Loucy (cell line): ENCODE results near the gene FSIP1.

Source experiments
- H2AFZ ChIP-seq: fragments of 200-600 bp; sonication (generic); 2 replicates; pipeline ENCODE4 v1.6.0; 2016; ENCODE audit warnings: antibody characterized with exemption, mild to moderate bottlenecking, low read length, moderate library complexity
- H3F3A ChIP-seq: fragments of 200-600 bp; 2 replicates; pipeline ENCODE4 v1.6.0; 2016; ENCODE audit warnings: antibody characterized with exemption, low read depth, mild to moderate bottlenecking
- H3K27me3 ChIP-seq: fragments of 200-600 bp; sonication (generic); 2 replicates; pipeline ENCODE4 v1.6.1; 2014; ENCODE audit warnings: low read length, mild to moderate bottlenecking; ENCODE audit not compliant: insufficient read depth, poor library complexity, severe bottlenecking
- H3K36me3 ChIP-seq: fragments of 200-600 bp; sonication (generic); 2 replicates; pipeline ENCODE4 v1.6.1; 2016; ENCODE audit warnings: low read length; ENCODE audit not compliant: insufficient read depth
- H3K4me1 ChIP-seq: fragments of 200-600 bp; sonication (generic); 2 replicates; pipeline ENCODE4 v1.5.1; 2014; ENCODE audit warnings: low read length, mild to moderate bottlenecking; ENCODE audit not compliant: insufficient read depth, poor library complexity, severe bottlenecking
- H3K4me2 ChIP-seq: fragments of 200-600 bp; sonication (generic); 2 replicates; pipeline ENCODE4 v1.6.0; 2014; ENCODE audit warnings: antibody characterized with exemption, low read length, low read depth, mild to moderate bottlenecking; ENCODE audit not compliant: poor library complexity, severe bottlenecking
- H3K4me3 ChIP-seq: fragments of 200-600 bp; sonication (generic); 2 replicates; pipeline ENCODE4 v1.5.1; 2014; ENCODE audit warnings: low read length, mild to moderate bottlenecking, mixed read lengths; ENCODE audit not compliant: poor library complexity, severe bottlenecking
- H3K79me2 ChIP-seq: fragments of 200-600 bp; sonication (generic); 2 replicates; pipeline ENCODE4 v1.6.1; 2014; ENCODE audit warnings: low read length; ENCODE audit not compliant: insufficient read depth
- H3K9ac ChIP-seq: fragments of 200-600 bp; sonication (generic); 2 replicates; pipeline ENCODE4 v1.6.0; 2014; ENCODE audit warnings: mild to moderate bottlenecking, low read depth, low read length, moderate library complexity; ENCODE audit not compliant: poor library complexity, severe bottlenecking
- H3K9me2 ChIP-seq: fragments of 200-600 bp; sonication (generic); replicated peaks from 2 replicates; pipeline ENCODE4 v1.6.1; 2016; ENCODE audit warnings: low read depth, low read length, mixed read lengths
- H3K9me3 ChIP-seq: fragments of 200-600 bp; sonication (generic); 2 replicates; pipeline ENCODE4 v1.6.1; 2014; ENCODE audit warnings: mild to moderate bottlenecking, antibody characterized with exemption, low read length, low read depth; ENCODE audit not compliant: insufficient read depth
- H4K20me1 ChIP-seq: fragments of 200-600 bp; sonication (generic); 2 replicates; pipeline ENCODE4 v1.6.0; 2014; ENCODE audit warnings: antibody characterized with exemption, low read length, mild to moderate bottlenecking; ENCODE audit not compliant: insufficient read depth, poor library complexity, severe bottlenecking
- EZH2phosphoT487 ChIP-seq: fragments of 200-600 bp; IDR thresholded peaks from 2 replicates; pipeline ENCODE4 v1.6.1; 2018; ENCODE audit warnings: antibody characterized with exemption, mild to moderate bottlenecking, moderate library complexity, borderline replicate concordance
- TF ChIP-seq, protein P1 (sequence below): fragments of 200-600 bp; sonication (generic); conservative IDR thresholded peaks from 2 replicates; pipeline ENCODE4 v1.5.1; 2014; ENCODE audit warnings: mild to moderate bottlenecking, antibody characterized with exemption, low read length

FSIP1 gene

DNA sequence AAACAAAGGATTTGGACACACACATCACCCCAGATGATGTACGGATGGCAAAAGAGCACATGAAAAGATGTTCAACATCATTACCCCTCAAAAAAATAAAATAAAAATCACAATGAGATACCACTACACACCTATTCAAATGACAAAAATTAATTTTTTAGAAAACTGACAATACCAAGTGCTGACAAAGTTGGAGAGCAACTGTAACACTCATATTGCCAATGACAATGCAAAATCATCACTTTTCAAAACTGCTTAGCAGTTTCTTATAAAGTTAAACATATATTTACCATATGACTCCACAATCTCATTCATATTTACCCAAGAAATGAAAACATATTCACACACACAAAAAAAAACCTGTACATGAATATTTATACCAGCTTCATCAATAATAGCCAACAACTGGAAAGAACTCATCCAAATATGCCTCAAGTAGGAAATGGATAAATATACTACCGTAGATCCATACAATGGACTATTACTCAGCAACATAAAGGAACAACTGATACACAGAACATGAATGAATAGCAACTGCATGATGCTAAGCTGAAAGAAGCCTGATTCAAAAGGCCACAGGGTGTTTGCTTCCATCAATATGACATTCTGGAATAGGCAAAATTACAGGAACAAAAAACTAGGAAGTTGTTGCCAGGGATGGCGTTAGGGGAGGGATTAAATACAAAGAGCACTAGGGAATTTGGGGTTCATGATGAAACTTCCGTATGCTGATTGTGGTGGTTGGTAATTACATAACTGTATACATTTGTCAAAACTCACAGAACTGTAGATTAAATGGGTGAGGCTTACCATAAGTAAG is 1.3 kb downstream of the FSIP1 start:
- no peaks in the 10 kb centered on the region for H3K27me3 ChIP-seq
- H3K9me3 ChIP-seq: no peaks in the 10 kb centered on the region
- H4K20me1 ChIP-seq: no peaks in the 10 kb centered on the region
- H3K4me3 ChIP-seq: peak overlapping the region; percentile 81
- H3K4me2 ChIP-seq: peak overlapping the region; percentile 88
- H3K9ac ChIP-seq: peak overlapping the region; percentile 80
- peaks cover 65% of the 10 kb centered on the region for H3K4me1 ChIP-seq
- H3F3A ChIP-seq: no peaks in the 10 kb centered on the region
- peaks cover 27% of the 10 kb centered on the region for H3K79me2 ChIP-seq
- TF ChIP-seq EZH2phosphoT487: no peak
- TF ChIP-seq, protein P1, sequence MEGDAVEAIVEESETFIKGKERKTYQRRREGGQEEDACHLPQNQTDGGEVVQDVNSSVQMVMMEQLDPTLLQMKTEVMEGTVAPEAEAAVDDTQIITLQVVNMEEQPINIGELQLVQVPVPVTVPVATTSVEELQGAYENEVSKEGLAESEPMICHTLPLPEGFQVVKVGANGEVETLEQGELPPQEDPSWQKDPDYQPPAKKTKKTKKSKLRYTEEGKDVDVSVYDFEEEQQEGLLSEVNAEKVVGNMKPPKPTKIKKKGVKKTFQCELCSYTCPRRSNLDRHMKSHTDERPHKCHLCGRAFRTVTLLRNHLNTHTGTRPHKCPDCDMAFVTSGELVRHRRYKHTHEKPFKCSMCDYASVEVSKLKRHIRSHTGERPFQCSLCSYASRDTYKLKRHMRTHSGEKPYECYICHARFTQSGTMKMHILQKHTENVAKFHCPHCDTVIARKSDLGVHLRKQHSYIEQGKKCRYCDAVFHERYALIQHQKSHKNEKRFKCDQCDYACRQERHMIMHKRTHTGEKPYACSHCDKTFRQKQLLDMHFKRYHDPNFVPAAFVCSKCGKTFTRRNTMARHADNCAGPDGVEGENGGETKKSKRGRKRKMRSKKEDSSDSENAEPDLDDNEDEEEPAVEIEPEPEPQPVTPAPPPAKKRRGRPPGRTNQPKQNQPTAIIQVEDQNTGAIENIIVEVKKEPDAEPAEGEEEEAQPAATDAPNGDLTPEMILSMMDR: no peak
- no peaks in the 10 kb centered on the region for H3K36me3 ChIP-seq
- no peaks in the 10 kb centered on the region for H3K9me2 ChIP-seq
- H2AFZ ChIP-seq: peak overlapping the region; percentile 69; the same call in 1 of the 2 replicates

DNA sequence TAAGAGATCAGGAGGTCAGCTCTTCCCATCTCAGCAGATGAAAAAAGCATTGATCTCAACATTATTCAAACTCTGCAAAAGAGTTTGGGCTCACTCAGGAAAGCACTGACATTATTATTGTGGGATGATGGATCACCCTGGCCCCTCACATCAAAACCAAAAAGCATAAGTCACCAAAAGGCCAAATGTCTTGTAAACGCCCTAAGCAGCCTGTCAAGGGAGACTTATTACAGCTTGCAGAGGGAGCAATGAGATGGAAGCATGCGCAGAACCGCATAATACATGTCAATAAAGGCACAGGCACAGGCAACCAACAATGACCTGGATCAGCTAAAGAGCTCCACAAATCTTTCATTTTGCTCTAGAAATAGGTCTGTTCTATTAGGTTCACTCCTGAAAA is 4.6 kb downstream of the FSIP1 start:
- no peak for TF ChIP-seq EZH2phosphoT487
- TF ChIP-seq, protein P1: no peak
- Histone ChIP-seq H4K20me1 (no peaks in the 10 kb centered on the region), H3K9ac (peak overlapping the region; percentile 29), H3K9me3 (no peaks in the 10 kb centered on the region), H2AFZ (peak overlapping the region; percentile 40), H3F3A (no peaks in the 10 kb centered on the region), H3K36me3 (no peaks in the 10 kb centered on the region), H3K4me3 (peak overlapping the region; percentile 24), H3K79me2 (peaks cover 3% of the 10 kb centered on the region), H3K27me3 (no peaks in the 10 kb centered on the region), H3K4me1 (peaks cover 54% of the 10 kb centered on the region), H3K9me2 (no peaks in the 10 kb centered on the region), H3K4me2 (peak overlapping the region; percentile 55)

DNA sequence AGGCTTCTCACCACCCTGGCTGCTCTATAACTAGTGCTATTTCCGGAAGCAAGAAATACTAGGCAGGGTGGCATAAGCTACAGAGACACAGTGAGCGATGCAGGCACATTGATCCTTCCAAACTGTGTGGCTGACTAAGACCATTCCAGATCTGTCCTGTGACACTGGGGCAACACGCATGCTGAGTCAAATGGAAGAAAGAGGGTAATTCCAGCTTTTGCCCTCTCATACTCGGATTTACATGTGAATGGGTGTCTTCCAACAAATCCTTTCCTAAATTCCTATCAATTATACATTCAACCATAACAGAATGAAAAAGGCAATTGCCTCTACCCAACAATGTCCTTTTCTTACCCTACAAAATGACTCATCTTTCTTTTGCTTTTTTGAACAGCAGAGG is 5.1 kb downstream of the FSIP1 start:
- no peaks in the 10 kb centered on the region for H3K9me2 ChIP-seq
- H3K27me3 ChIP-seq: no peaks in the 10 kb centered on the region
- peaks cover 54% of the 10 kb centered on the region for H3K4me1 ChIP-seq
- peak overlapping the region; percentile 55 for H3K4me2 ChIP-seq
- no peaks in the 10 kb centered on the region for H3F3A ChIP-seq
- TF ChIP-seq, protein P1: no peak
- TF ChIP-seq EZH2phosphoT487: no peak
- no peaks in the 10 kb centered on the region for H3K36me3 ChIP-seq
- H3K79me2 ChIP-seq: no peaks in the 10 kb centered on the region
- peak overlapping the region; percentile 40; the same call in 1 of the 2 replicates for H2AFZ ChIP-seq
- peak overlapping the region; percentile 24 for H3K4me3 ChIP-seq
- no peaks in the 10 kb centered on the region for H3K9me3 ChIP-seq
- peak overlapping the region; percentile 29 for H3K9ac ChIP-seq
- H4K20me1 ChIP-seq: no peaks in the 10 kb centered on the region
